ENCODE results near the gene NEK5. TPM values are rescaled to one million over a fixed set of nuclear protein-coding genes. Genes with fewer than 3 reads are reported as not detected.
A peak's percentile ranks its signal among the peaks of the same experiment; 100 is the strongest.
"Not testable (repeated sequence)": the region's sequence is repeated elsewhere in the genome, so short reads cannot be mapped to it uniquely, and the experiment has no call there.

Gene NEK5
- polyA plus RNA-seq, 1 experiment: 0.04 TPM

GRCh38 chr13:52096062-52096461, 32.8 kb downstream of the NEK5 start:
- H3K4me3 ChIP-seq (ENCODE audit: low read depth, low read length): no peak overlapping the region
- no peaks in the 10 kb centered on the region for H3K9me3 ChIP-seq (ENCODE audit: control insufficient read depth, insufficient read depth, low read length)
- no peak for DNase-seq (ENCODE audit: low read depth, low spot score)
- no peak overlapping the region for H3K27ac ChIP-seq (ENCODE audit: low read depth, low read length)
- peaks cover 2% of the 10 kb centered on the region for H3K27me3 ChIP-seq (ENCODE audit: control insufficient read depth, insufficient read depth, low read length)
- no peak for TF ChIP-seq CTCF (IDR thresholded peaks at IDR 0.05; ENCODE audit: low read depth, low read length)
- ChIA-PET CTCF (no interaction called here), POLR2A (no interaction called here)

DNA sequence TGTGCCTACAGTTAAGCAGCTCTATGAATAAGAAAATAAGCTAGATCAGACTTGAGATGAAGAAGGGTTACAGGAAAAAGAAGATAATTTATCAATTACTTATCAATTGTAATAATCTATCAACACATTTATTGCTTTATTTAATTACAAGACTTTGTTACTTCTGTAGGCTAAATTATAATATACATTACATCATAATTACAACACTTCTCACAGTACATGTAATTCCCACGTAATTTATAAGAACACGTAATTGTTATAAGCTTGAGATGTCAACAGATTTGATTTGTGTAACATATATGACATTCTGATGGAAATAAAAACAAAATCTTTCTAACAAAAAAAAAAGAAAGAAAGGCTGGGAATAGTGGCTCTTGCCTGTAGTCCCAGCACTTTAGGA, 36.8 kb downstream of the NEK5 start:
- POLR2A ChIA-PET: no interaction called here
- no peak for TF ChIP-seq CTCF (IDR thresholded peaks at IDR 0.05; ENCODE audit: low read depth, low read length)
- CTCF ChIA-PET: no interaction called here
- Histone ChIP-seq H3K27me3 (ENCODE audit: control insufficient read depth, insufficient read depth, low read length) (peaks cover 2% of the 10 kb centered on the region), H3K9me3 (ENCODE audit: control insufficient read depth, insufficient read depth, low read length) (no peaks in the 10 kb centered on the region), H3K27ac (ENCODE audit: low read depth, low read length) (no peak overlapping the region), H3K4me3 (ENCODE audit: low read depth, low read length) (no peak overlapping the region)
- DNase-seq (ENCODE audit: low read depth, low spot score): no peak

- Histone ChIP-seq H3K4me3 (ENCODE audit: low read depth, low read length) (no peak overlapping the region), H3K27me3 (ENCODE audit: control insufficient read depth, insufficient read depth, low read length) (peaks cover 2% of the 10 kb centered on the region), H3K9me3 (ENCODE audit: control insufficient read depth, insufficient read depth, low read length) (no peaks in the 10 kb centered on the region), H3K27ac (ENCODE audit: low read depth, low read length) (no peak overlapping the region)
- DNase-seq (ENCODE audit: low read depth, low spot score): no peak
- no peak for TF ChIP-seq CTCF (IDR thresholded peaks at IDR 0.05; ENCODE audit: low read depth, low read length)
- ChIA-PET POLR2A (no interaction called here), CTCF (no interaction called here)
Observed at GRCh38 chr13:52091473-52091872, 37.4 kb downstream of the NEK5 start.

- CTCF ChIA-PET: interaction anchor here (0.7 to 4.8 kb wide), 2 partner anchors 43 to 288 kb away, joined by 3 to 22 read pairs; partner anchors contain the start of gene NEK5
- Histone ChIP-seq H3K27ac (ENCODE audit: low read depth, low read length) (no peak overlapping the region), H3K4me3 (ENCODE audit: low read depth, low read length) (no peak overlapping the region), H3K9me3 (ENCODE audit: control insufficient read depth, insufficient read depth, low read length) (no peaks in the 10 kb centered on the region), H3K27me3 (ENCODE audit: control insufficient read depth, insufficient read depth, low read length) (no peaks in the 10 kb centered on the region)
- peak; percentile 72 for DNase-seq (ENCODE audit: low read depth, low spot score)
- POLR2A ChIA-PET: interaction anchor here (0.6 kb wide), 1 partner anchor 151 kb away, joined by 3 read pairs; no protein-coding TSS in a partner anchor
- no peak for TF ChIP-seq CTCF (IDR thresholded peaks at IDR 0.05; ENCODE audit: low read depth, low read length)
Observed at GRCh38 chr13:52085421-52085820, 43.5 kb downstream of the NEK5 start.

GRCh38 chr13:52084981-52085380, 43.9 kb downstream of the NEK5 start:
- H3K27ac ChIP-seq (ENCODE audit: low read depth, low read length); H3K9me3 ChIP-seq (ENCODE audit: control insufficient read depth, insufficient read depth, low read length); POLR2A ChIA-PET; DNase-seq (ENCODE audit: low read depth, low spot score); H3K27me3 ChIP-seq (ENCODE audit: control insufficient read depth, insufficient read depth, low read length); H3K4me3 ChIP-seq (ENCODE audit: low read depth, low read length): not testable (repeated sequence)
- CTCF ChIA-PET: interaction anchor here (0.7 to 4.8 kb wide), 2 partner anchors 43 to 287 kb away, joined by 3 to 22 read pairs; partner anchors contain the start of gene NEK5

- H3K9me3 ChIP-seq (ENCODE audit: control insufficient read depth, insufficient read depth, low read length): no peaks in the 10 kb centered on the region
- ChIA-PET POLR2A (no interaction called here), CTCF (interaction anchor here (2.0 kb wide), 1 partner anchor 45 kb away, joined by 4 read pairs; no protein-coding TSS in a partner anchor)
- no peak overlapping the region for H3K27ac ChIP-seq (ENCODE audit: low read depth, low read length)
- TF ChIP-seq CTCF (IDR thresholded peaks at IDR 0.05; ENCODE audit: low read depth, low read length): no peak
- no peaks in the 10 kb centered on the region for H3K27me3 ChIP-seq (ENCODE audit: control insufficient read depth, insufficient read depth, low read length)
- H3K4me3 ChIP-seq (ENCODE audit: low read depth, low read length): no peak overlapping the region
- DNase-seq (ENCODE audit: low read depth, low spot score): no peak
Observed at GRCh38 chr13:52082601-52083000, 46.3 kb downstream of the NEK5 start.

GRCh38 chr13:52079891-52080290, 49.0 kb downstream of the NEK5 start:
- DNase-seq (ENCODE audit: low read depth, low spot score); H3K9me3 ChIP-seq (ENCODE audit: control insufficient read depth, insufficient read depth, low read length); CTCF ChIA-PET; POLR2A ChIA-PET; H3K27ac ChIP-seq (ENCODE audit: low read depth, low read length); H3K27me3 ChIP-seq (ENCODE audit: control insufficient read depth, insufficient read depth, low read length); H3K4me3 ChIP-seq (ENCODE audit: low read depth, low read length): not testable (repeated sequence)
